HL-60 (cell line): ENCODE data around the gene CHIT1.

ENCODE experiments used
- CTCF ChIP-seq: IDR thresholded peaks from one replicate; pipeline ENCODE4 v1.5.1; 2011; ENCODE audit warnings: low read length, control low read depth, inconsistent platforms; ENCODE audit not compliant: insufficient read depth
- GABPA ChIP-seq: IDR thresholded peaks from 2 replicates; pipeline ENCODE4 v1.6.1; 2012; ENCODE audit warnings: low read depth
- POLR2AphosphoS5 ChIP-seq: IDR thresholded peaks from 2 replicates; pipeline ENCODE4 v1.6.1; 2012; ENCODE audit warnings: low read depth
- SPI1 ChIP-seq: IDR thresholded peaks from 2 replicates; pipeline ENCODE4 v1.6.1; 2012; ENCODE audit warnings: low read depth, mild to moderate bottlenecking, borderline replicate concordance
- TF ChIP-seq, protein P1 (sequence below): IDR thresholded peaks from 2 replicates; pipeline ENCODE4 v1.6.1; 2012; ENCODE audit warnings: low read depth; ENCODE audit not compliant: insufficient replicate concordance

DNA sequence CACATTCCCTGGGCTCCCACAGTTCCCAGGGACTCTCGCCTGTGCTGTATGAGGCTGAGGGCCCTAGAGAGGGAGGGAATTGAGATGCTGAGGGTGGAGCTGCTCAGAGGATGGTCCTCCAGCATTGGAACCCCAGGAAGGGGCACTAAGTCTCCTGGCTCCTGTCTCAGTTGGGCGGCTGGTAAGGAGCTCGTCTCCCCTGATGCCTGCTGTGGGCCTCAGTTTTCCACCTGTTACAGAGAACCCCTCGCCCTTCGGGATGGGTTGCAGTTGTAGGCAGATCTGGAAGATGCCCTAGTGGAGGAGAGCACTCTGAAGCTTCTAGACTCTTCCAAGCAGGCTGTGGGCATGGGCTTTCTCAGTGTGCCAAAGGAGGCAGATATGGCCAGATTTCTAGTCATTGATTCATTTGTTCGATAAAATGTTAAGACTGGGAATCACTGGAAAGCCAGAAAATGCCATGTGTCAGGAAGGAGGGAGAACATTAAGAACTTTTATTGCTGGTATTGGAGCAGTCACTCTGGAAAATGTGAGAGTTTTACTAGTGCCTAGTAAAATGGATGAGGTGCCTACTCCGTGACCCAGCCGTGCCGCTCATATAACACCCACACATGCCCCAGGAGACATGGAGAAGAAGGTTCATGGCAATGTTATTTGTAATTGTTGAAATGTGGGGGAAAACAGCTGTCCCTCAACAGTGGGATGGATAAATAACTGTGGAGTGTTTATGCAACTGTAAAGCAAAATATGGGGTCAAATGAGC is 53.0 kb downstream of the CHIT1 start:
- no peak for TF ChIP-seq CTCF
- TF ChIP-seq POLR2AphosphoS5, result 0 out of 2 replicates have a peak, but pooled peaks have one; percentile 2
- TF ChIP-seq GABPA, result no peak
- TF ChIP-seq, protein P1, sequence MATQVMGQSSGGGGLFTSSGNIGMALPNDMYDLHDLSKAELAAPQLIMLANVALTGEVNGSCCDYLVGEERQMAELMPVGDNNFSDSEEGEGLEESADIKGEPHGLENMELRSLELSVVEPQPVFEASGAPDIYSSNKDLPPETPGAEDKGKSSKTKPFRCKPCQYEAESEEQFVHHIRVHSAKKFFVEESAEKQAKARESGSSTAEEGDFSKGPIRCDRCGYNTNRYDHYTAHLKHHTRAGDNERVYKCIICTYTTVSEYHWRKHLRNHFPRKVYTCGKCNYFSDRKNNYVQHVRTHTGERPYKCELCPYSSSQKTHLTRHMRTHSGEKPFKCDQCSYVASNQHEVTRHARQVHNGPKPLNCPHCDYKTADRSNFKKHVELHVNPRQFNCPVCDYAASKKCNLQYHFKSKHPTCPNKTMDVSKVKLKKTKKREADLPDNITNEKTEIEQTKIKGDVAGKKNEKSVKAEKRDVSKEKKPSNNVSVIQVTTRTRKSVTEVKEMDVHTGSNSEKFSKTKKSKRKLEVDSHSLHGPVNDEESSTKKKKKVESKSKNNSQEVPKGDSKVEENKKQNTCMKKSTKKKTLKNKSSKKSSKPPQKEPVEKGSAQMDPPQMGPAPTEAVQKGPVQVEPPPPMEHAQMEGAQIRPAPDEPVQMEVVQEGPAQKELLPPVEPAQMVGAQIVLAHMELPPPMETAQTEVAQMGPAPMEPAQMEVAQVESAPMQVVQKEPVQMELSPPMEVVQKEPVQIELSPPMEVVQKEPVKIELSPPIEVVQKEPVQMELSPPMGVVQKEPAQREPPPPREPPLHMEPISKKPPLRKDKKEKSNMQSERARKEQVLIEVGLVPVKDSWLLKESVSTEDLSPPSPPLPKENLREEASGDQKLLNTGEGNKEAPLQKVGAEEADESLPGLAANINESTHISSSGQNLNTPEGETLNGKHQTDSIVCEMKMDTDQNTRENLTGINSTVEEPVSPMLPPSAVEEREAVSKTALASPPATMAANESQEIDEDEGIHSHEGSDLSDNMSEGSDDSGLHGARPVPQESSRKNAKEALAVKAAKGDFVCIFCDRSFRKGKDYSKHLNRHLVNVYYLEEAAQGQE, result no peak
- no peak for TF ChIP-seq SPI1
